ENCODE results near the gene DBF4. TPM values are rescaled to one million over a fixed set of nuclear protein-coding genes. Genes with fewer than 3 reads are reported as not detected.
"Not testable (repeated sequence)": the region's sequence is repeated elsewhere in the genome, so short reads cannot be mapped to it uniquely, and the experiment has no call there.

DBF4 gene
- total RNA-seq, 1 donor from 2014 or later = 11.5 TPM

DNA sequence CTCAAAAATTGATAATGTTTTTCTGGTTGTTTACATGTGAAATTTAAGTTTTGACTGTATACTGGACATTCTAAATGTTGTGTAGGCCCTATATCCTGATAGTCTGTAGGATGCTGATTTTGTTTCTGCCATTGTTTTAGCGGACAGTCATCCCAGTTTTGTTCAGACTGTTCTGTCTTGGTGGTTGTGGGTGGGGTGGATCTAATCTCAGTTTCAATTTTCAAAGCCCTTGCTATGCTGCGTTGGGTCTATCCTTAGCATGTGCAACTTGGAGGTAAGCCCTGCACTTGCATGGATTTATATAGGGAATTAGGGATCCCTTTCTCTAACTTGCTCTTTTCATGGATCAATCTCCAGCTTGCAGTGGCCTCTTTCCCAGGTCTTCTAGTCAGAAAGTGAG lies 19.1 kb downstream of the DBF4 start:
- H3K9me3 ChIP-seq = no peaks in the 10 kb centered on the region
- H3K4me1 ChIP-seq = no peaks in the 10 kb centered on the region
- ATAC-seq = no peak
- H3K27ac ChIP-seq = no peak overlapping the region
- peaks cover 8% of the 10 kb centered on the region for H3K36me3 ChIP-seq
- intact Hi-C loops (cut with DNase I) = no loop called here
- TF ChIP-seq, protein P1, sequence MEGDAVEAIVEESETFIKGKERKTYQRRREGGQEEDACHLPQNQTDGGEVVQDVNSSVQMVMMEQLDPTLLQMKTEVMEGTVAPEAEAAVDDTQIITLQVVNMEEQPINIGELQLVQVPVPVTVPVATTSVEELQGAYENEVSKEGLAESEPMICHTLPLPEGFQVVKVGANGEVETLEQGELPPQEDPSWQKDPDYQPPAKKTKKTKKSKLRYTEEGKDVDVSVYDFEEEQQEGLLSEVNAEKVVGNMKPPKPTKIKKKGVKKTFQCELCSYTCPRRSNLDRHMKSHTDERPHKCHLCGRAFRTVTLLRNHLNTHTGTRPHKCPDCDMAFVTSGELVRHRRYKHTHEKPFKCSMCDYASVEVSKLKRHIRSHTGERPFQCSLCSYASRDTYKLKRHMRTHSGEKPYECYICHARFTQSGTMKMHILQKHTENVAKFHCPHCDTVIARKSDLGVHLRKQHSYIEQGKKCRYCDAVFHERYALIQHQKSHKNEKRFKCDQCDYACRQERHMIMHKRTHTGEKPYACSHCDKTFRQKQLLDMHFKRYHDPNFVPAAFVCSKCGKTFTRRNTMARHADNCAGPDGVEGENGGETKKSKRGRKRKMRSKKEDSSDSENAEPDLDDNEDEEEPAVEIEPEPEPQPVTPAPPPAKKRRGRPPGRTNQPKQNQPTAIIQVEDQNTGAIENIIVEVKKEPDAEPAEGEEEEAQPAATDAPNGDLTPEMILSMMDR (IDR thresholded peaks at IDR 0.05) = no peak
- no peak for DNase-seq
- H3K27me3 ChIP-seq (ENCODE audit: low read depth) = no peaks in the 10 kb centered on the region
- H3K4me3 ChIP-seq = no peak overlapping the region

DNA sequence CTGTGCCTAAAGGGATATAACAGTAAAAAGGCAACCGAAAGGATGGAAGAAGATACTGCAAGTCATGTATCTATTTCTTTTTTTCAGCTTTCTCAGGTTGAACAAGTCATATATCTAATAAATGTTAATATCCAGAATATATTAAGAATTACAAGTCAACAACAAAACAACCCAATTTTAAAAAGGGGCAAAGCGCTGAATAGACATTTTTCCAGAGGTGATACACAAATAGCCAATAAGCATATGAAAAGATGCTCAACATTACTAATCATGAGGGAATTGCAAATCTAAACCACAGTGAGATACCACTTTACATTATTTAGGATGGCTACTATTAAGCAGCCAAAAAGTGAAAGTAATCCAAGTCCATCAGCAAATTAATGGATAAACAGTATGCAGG lies 23.0 kb downstream of the DBF4 start:
- ATAC-seq = no peak

DNA sequence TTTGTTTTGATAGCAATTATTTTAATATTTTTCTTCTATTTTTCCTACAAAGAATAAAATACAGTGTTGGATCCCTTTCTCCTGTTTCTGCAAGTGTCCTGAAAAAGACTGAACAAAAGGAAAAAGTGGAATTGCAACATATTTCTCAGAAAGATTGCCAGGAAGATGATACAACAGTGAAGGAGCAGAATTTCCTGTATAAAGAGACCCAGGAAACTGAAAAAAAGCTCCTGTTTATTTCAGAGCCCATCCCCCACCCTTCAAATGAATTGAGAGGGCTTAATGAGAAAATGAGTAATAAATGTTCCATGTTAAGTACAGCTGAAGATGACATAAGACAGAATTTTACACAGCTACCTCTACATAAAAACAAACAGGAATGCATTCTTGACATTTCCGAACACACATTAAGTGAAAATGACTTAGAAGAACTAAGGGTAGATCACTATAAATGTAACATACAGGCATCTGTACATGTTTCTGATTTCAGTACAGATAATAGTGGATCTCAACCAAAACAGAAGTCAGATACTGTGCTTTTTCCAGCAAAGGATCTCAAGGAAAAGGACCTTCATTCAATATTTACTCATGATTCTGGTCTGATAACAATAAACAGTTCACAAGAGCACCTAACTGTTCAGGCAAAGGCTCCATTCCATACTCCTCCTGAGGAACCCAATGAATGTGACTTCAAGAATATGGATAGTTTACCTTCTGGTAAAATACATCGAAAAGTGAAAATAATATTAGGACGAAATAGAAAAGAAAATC lies 31.0 kb downstream of the DBF4 start:
- H3K27me3 ChIP-seq (ENCODE audit: low read depth); H3K9me3 ChIP-seq; H3K4me1 ChIP-seq; intact Hi-C loops (cut with DNase I); ATAC-seq; H3K36me3 ChIP-seq; H3K4me3 ChIP-seq; H3K27ac ChIP-seq; DNase-seq: not testable (repeated sequence)

More for the DNA sequence above, 23.0 kb downstream of the DBF4 start:
- TF ChIP-seq, protein P1 (IDR thresholded peaks at IDR 0.05) = no peak
- peaks cover 6% of the 10 kb centered on the region for H3K36me3 ChIP-seq
- H3K9me3 ChIP-seq = no peaks in the 10 kb centered on the region
- no peak for DNase-seq
- no peak overlapping the region for H3K4me3 ChIP-seq
- H3K27ac ChIP-seq = no peak overlapping the region
- H3K27me3 ChIP-seq (ENCODE audit: low read depth) = no peaks in the 10 kb centered on the region
- H3K4me1 ChIP-seq = no peaks in the 10 kb centered on the region
- intact Hi-C loops (cut with DNase I) = no loop called here

DNA sequence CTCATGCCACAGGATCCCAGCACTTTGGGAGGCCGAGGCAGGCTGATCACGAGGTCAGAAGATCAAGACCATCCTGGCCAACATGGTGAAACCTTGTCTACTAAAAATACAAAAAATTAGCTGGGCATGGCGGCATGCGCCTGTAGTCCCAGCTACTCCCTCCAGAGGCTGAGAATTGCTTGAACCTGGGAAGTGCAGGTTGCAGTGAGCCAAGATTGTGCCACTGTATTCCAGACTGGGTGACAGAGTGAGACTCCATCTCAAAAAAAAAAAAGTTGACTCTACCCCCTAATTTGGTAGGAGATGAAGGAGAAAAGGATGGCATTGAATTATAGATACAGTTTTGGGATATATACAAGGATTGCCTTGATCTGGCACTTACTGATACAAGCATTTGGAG lies 32.5 kb downstream of the DBF4 start:
- not testable (repeated sequence) for ATAC-seq

DNA sequence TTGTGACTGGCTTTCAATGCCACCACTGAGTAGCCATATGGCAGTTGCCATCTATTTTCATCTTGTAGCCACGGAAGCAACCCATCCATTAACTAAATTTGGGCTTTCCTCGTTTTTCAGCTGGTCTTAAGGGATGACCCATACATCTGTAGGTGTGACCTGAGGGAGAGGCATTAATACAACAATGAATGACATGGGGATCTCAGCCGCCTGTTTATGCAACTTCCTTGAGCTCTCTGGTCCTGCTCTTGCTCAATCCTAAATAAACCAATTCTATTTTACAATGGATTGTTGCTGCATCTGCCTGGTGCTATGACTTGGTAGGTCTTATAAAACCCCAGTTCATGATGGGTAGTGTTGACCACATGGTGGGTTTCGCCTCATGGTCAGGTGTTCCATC lies 35.8 kb downstream of the DBF4 start:
- ATAC-seq (no peak), DNase-seq (no peak)
- no peak overlapping the region for H3K27ac ChIP-seq
- no peaks in the 10 kb centered on the region for H3K9me3 ChIP-seq
- H3K4me1 ChIP-seq = no peaks in the 10 kb centered on the region
- no peak overlapping the region for H3K4me3 ChIP-seq
- H3K36me3 ChIP-seq = no peaks in the 10 kb centered on the region
- no peaks in the 10 kb centered on the region for H3K27me3 ChIP-seq (ENCODE audit: low read depth)
- TF ChIP-seq, protein P1 (IDR thresholded peaks at IDR 0.05) = no peak
- intact Hi-C loops (cut with DNase I) = no loop called here

More for the DNA sequence above, 32.5 kb downstream of the DBF4 start:
- intact Hi-C loops (cut with DNase I); H3K27ac ChIP-seq; DNase-seq; H3K4me1 ChIP-seq; H3K27me3 ChIP-seq (ENCODE audit: low read depth); H3K36me3 ChIP-seq; H3K9me3 ChIP-seq; H3K4me3 ChIP-seq: not testable (repeated sequence)

DNA sequence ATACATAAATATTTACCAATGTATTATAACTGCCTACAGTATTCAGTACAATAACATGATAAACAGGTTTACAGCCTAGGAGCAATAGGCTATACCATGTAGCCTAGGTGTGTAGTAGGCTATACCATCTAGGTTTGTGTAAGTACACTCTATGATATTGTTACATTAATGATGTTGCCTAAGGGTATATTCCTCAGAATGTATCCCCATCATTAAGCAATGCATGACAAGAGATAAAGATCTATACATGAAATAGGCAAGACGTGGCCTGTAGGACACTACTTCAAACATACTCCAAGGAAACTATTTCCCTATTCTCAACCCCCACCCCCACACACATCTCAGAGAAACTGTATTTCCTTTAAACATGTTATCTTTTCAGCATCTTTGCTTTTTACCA lies 42.4 kb downstream of the DBF4 start:
- ATAC-seq (no peak), DNase-seq (no peak)
- Histone ChIP-seq H3K27ac (no peak overlapping the region), H3K4me3 (no peak overlapping the region), H3K27me3 (ENCODE audit: low read depth) (no peaks in the 10 kb centered on the region), H3K9me3 (no peaks in the 10 kb centered on the region), H3K36me3 (no peaks in the 10 kb centered on the region), H3K4me1 (no peaks in the 10 kb centered on the region)
- intact Hi-C loops (cut with DNase I) = no loop called here
- TF ChIP-seq, protein P1 (IDR thresholded peaks at IDR 0.05) = no peak

All from lower lobe of right lung (tissue), 2 donors.